OCI-M1 (cell line): ENCODE measurements around the gene CCDC185.

Source experiments
- DNase-seq: peaks from one replicate; lab custom pipeline; 2025; lab: John Stamatoyannopoulos, UW

CCDC185 gene

DNA sequence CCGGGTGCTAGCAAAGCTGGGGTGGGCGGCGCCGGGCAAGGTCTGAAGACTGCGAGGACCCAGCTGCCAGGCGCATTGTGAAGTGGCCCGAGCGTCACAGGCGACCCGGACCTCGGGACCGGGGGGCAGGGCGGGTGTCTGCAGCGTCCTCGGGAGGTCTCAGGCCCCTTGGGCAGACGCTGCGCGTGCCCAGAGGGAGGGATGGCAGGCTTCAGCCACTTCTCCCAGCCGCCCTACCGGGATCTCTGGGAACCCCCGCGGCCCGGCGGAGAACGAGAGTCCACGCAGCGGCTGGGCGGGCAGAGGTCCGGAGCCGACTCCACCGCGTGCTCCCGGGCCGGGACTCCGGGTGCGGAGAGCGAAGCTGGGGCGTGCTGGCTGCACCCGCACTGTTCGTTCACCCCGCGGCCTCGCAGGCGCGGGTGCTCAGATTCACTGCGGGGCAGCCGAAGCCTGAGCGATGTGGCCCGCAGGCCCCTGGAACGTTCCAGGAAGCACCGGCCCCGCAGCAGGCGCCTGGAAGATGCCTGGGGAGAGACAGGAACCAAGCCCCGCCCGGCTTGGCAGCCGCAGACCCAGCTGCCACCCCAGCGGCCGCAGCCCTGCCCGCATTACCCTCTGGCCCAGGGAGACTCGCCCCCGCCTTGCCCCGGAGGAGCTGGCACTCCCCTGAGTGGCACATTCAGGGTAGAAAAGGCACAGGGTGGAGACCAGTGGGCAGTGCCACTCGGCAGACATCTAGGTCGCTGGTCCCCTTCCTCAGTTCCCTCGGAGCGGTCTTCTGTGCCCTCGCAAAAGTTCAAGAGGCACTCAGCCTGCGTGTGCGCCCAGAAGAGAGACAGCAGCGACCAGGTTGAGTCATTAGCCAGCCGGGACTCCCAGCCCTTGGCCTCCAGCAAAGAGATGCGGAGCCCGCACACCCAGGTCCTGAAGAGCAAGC, at the start of gene CCDC185:
CCDC185 (plus strand) TSS at position 141 of the 940 bp plus-strand sequence; CDS start at position 202, 61 bp downstream.
- no peak for DNase-seq

GRCh38 chr1:223343692-223344091, 49.5 kb upstream of the CCDC185 start:
- no peak for DNase-seq

DNA sequence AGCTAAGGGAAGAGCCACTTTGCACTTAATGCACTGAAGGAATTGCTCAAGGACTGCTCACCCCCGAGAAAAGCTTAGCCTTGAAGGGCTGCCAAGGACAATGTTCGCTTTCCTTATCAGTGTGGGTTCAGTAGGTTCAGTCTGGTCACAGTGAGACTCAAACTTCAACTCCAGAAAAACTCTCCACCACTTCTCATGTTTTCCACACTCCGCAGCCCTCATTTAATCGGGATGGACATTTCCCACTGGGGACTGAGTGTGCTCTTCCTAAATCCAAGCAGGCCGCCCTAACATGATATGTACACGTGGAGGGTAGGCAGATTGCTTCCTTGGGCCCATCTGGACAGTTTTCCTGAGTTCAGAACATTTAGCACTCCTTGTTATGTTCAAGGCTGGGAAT, 48.7 kb upstream of the CCDC185 start:
- DNase-seq, result no peak

DNA sequence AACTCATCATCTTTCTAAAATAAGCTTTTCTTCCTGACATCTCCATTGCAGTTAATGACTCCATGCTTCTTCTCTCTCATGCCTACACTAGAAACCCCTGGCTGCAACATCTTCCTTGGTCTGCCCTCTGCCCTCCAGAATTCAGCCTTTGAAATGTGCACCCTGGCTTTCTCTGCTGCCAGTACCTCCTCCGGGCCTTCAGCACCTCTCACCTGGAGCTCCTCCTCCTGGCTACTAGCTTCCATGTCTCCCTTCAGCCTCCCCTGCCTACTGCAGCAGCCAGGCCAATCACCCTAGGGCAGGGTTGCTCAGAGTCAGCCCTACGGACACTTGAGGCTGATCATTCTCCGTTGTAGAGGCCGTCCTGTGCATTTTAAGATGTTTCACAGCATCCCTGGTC, 47.5 kb upstream of the CCDC185 start:
- DNase-seq, result no peak

GRCh38 chr1:223346311-223346710, 46.9 kb upstream of the CCDC185 start:
- no peak for DNase-seq

DNA sequence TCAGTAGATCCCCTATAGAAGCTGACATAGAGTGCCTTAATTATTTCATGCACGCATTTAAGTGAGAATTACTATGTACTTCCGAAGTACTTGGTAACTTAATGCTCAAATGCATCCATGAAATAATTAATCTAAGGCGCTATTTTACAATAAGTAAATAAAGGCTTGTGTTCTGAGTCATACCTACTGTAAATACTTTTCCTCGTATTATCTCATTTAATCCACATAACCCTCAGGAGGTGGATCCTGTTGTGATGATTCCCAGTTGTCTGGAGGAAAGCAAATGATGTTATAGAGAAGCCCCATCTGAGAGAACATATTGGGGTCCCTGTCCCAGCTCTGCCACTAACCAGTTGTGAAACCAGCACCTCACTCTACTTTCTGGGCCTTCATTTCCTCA, 45.6 kb upstream of the CCDC185 start:
- no peak for DNase-seq

DNA sequence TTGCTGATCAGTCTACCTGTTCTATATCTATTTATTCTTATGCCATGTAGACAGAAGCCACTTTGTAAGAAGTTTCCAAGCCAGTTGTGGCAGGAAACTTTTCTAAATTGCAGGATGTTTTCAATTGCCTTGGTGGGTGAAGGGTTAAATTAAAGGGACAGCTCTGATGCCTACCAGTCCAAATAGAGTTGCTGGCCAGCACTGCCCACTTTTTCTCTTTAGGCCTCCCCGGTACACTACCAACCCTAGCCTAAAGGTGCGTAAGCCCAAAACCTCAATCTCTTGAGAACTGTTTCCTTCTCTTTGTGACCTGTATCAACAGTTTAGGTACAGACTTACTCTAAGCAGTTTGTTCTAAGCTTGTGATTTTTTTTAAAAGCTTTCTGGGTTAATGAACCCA, 44.8 kb upstream of the CCDC185 start:
- no peak for DNase-seq

DNA sequence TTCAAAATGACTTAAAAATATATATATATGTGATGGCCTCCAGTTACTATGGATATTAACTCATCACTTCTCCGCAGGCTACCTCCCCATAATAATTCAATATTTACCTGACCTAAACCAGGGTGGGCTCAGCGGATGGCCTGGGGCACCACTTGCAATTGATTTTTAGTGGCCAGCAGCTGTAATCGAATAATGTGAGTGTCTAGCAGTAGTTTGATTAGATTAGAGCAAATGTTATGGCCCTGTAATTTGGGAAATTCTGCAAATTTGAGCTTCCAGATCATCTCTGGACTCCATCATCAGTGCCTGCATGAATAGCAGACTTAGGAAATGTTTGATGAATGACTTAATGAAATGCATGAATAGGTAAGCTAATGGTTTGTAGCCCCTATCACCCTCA, 44.0 kb upstream of the CCDC185 start:
- no peak for DNase-seq

GRCh38 chr1:223350361-223350908, 42.8 kb upstream of the CCDC185 start:
- no peak for DNase-seq

- no peak for DNase-seq
Observed at GRCh38 chr1:223352944-223353343, 40.3 kb upstream of the CCDC185 start.

DNA sequence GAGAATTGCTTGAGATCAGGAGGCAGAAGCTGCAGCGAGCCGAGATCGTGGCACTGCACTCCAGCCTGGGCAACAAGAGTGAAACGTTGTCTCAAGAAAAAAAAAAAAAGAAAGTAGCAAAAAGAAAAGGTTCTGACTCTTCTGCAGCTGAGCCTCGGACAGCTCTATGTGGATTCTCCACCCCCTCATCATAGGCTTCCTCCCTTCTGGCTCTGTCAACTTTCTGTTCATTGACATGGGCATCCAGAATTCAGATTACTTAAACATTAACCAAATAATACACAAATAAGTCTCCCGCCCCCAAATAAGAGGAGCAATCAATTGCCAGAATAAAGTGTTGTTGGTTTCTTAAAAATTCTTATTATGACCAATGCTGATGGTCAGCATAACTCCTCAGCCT, 39.3 kb upstream of the CCDC185 start:
- DNase-seq, result no peak

DNA sequence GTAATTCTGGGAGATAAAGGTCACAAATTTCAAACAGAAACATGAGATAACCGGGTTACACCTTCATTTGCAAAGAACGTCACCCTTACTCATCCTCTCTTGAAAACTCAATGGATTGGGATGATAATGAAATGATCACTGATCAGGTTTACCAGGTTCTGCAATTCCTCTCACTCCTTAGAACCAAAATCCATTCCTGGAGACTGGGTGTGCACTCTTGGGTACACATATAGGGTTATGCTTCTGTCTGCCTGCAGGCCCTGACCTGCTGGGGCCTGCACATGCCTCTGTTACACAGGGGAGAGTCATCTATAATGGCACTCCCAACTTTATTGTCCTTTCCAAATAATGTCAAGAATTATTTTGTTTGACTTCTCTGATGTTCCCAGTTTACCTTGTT, 37.5 kb upstream of the CCDC185 start:
- no peak for DNase-seq

GRCh38 chr1:223358826-223359225, 34.4 kb upstream of the CCDC185 start:
- DNase-seq, result no peak

- DNase-seq, result no peak
Observed at GRCh38 chr1:223363057-223363855, 30.0 kb upstream of the CCDC185 start.

GRCh38 chr1:223363856-223364684, 29.1 kb upstream of the CCDC185 start, which contains the start of gene SUSD4:
Gene SUSD4 (minus strand): TSS chr1:223364176. CDS start chr1:223363425, 751 bp downstream.
- no peak for DNase-seq

DNA sequence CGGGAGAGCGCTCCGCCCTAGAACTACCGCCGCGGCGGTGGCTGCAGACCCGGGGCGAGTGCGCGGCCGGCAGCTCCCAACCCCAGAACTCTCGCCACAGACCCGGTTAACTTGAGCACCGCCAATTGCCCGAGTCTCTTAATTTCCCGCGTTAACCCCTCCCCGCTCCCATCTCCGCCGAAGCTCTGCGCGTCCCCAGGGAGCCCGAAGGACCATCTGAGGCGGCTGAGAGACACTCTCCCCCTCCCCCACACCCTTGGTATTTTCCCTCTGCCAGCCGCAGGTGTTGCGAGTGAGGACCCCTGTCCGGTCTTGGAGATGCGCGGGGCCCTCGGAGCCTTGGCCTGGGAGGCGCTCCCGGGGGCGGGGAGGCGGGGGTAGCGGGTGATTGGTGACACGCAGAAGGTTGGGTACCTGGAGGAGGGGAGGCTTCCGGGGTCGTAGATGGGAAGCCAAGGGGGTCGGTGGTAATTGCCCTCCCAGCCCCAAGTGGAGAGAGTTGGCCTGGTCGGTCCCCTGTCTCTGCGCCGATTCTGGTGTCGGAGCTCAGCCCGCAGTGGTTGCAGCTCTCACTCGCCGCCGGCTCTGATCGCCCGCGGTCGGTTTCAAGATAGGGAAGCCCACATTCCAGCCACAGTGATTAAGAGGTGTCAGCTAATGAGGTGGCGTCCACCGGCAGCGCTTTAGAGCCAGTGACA, 28.4 kb upstream of the CCDC185 start:
- DNase-seq, result no peak

- no peak for DNase-seq
Observed at GRCh38 chr1:223374064-223374610, 19.1 kb upstream of the CCDC185 start.

DNA sequence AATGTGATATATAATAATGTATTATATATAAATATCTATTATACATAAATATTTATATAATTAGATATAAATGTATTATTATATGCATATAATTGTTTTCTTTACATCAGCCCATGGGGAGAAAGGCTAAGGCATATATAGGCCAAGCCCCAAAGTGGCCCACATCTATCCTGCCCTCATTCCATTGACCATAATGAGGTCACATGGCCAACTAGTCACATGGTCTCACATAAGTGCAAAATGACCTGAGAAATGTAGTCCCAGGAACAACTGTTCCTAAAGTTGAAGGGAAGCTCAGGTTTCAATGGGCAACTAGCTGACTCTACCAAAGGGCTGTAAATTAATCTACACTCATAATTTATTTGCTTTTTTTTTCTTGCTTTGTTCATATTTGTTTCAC, 14.5 kb upstream of the CCDC185 start:
- DNase-seq, result no peak

DNA sequence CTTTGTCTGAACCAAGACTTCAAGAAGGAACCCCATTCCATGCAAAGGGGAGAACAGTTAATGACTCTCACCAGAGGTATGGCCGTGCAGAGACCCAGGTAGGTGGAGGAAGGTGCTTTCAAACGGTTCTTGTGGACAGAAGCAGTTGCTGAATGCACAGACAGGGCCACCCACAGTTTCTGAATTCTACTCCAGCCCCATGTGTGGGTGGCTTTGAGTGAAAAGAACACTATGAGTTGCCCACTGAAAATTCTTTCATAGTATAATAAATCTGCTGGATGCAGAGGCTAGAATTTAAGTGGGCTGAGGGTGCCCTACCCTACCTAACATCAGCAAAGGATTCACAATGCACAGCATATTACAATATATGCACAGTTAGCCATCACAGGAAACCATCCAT, 7.2 kb upstream of the CCDC185 start:
- no peak for DNase-seq

- DNase-seq, result no peak
Observed at GRCh38 chr1:223390618-223391017, 2.6 kb upstream of the CCDC185 start.

DNA sequence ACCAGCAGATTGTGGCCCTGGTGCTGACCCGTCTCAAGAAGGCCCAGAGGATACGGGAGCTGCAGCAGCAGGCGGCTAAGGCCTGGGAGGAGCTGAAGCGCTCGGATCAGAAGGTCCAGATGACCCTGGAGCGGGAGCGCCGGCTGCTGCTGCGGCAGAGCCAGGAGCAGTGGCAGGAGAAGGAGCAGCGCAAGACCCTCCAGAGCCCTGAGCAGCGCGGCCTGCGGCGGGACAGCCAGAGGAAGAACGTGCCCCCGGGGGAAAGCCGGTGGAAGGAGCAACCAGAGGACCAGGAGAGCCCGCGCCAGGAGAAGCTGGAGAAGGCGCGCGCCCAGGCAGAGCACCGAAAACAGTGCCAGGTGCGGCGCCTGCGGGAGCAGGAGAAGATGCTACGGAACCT, 1.0 kb downstream of the CCDC185 start:
- DNase-seq, result no peak
